Measurements from ENCODE around the gene EEA1.
"Not testable (repeated sequence)": the region's sequence is repeated elsewhere in the genome, so short reads cannot be mapped to it uniquely, and the experiment has no call there.

Gene EEA1

GRCh38 chr12:92794356-92794755 is 134.7 kb downstream of the EEA1 start:
- DNase-seq = not testable (repeated sequence)

DNA sequence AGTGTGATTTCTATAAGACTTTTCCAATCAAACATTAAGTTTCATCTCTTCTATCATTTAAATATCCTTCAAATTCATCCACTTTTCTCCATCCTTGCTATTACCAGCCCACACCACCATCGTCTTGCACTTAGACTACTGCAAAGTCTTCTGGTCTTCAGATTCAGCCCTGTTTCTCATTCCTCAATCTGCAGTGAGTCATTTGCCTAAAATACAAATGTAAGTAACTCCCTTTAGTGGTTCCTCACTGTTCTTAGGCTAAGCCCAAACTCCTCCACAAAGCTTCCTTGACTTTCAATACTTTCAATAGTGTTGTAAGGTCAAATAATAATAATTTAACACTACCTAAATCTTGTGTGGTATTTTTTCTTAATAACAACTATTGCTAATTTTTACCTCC is 143.1 kb downstream of the EEA1 start:
- DNase-seq = no peak

GRCh38 chr12:92785563-92785950 is 143.5 kb downstream of the EEA1 start:
- no peak for DNase-seq

DNA sequence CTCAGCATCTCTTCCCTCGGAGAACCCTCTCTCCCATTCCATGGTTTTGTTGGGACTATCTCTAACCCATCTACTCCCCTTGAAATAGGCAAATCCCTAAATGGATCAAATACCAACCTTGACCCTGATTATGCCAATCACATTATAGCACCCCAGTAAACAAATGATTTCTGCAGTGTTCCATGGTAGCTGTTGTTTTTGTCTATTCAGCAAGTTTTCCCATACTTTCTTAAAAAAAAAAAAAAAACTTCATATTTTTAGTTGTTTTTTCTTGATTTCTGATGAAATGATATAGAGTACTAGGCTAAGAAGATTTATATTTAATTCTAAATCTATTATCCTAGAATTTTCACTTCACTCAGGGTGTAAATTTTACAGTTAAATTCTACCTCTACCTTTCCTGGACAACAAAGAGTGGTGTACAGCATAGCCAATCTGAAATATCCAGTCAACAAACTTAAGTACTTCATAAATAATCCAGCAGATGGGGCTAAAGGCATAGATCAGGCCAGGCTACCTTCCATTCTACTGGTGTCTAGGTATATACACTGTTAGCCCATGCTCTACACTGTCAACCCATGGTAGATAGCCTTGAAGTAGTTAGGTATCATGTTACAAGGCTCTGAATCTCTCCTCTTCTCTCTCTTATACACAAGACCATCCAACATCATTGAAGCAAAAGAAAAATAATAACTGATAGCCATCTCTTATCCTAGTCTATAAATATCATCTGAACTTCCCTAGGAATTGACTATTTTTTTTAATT is 144.1 kb downstream of the EEA1 start:
- peak; percentile 16 to 74 for DNase-seq

DNA sequence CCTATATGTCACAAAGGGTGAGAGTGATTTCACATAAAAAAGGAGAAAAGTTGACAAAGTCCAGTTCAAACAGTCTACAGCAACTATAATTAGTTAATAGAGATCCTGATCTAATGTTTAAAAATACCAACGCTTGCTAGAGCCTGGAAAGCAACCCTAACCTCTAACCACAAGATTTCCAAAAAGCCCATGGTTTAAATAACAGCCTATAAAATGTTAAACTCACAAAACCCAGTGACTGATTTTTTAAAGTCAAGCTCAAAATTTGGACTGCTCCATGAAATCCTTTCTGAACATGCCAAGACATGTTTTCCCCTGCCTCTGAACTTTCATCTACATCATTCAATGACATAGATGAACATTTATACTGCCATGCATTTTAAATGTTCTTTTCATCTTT is 144.7 kb downstream of the EEA1 start:
- DNase-seq = no peak

- DNase-seq = no peak
These were observed 149.2 kb downstream of the EEA1 start for GRCh38 chr12:92779902-92780301.

DNA sequence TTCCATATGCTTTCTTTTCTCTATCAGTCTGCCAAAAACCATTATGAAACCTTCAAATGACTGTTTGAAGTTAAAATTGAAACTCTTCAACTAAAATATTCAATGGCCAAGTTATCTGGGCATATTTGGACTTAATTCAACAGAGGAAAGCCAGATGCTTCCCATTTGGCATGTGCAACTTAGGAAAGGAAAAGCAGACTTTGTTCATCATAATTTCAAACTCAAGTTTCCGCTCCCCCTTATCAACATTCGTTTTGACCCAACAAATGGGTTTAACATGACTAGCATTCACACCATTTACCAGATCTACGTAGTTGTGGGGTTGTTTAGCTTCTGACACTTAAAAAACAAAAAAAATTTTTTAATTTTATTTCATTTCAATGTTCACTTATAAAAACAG is 150.6 kb downstream of the EEA1 start:
- DNase-seq = no peak

GRCh38 chr12:92775416-92775815 is 153.7 kb downstream of the EEA1 start:
- DNase-seq = no peak

DNA sequence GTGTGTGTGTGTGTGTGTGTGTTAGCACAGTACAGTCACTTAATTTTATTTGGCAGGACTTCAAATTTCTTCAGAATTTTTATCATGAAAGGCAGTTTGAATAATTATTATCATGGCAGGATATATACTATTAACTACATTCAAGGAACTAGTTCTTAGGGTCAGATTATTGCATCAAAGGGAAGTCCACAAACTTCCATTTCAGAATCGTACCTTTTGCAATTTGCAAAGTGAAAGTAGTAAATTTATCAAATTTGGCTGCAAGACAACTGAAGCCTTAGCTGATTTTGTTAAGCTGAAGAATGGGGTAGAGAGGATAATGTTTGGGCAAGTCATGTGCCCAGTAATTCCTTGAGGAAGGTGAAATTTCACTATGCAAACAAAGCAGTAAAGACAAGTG is 158.1 kb downstream of the EEA1 start:
- DNase-seq = no peak

DNA sequence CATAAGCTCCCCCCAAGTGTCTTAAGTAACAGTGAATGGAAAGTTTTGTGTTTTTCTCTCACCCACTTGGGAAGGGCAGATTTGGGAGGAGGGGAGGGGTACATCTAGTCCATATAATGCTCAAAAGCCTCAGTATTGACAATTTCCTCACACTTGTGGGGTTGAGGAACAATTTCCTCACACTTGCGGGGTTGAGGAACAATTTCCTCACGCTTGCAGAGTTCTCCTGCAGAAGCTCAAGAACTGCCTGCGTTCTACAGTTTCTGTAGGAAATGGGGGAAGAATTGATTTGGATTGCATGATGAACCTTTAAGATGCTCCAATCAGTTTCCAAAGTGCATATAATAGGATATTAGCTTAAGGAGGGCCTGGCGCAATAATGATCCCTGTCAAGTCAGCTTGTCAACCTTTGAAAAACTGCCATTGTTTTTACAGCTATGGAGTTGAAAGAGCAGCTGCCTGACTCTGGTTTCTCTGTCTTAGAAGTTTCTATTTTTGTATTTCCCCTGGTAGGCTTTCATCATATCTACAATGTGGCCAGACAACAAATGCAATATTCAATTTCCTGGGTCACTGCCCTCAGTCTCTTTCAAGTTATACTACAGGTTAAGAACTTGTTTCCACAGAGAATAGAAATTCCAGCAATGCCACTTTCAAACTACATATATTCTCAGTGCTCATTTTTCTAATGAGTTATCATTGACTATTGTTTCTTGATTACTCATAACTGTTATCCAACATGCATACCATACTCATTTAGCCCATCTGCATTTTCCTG is 159.8 kb downstream of the EEA1 start:
- DNase-seq = no peak

DNA sequence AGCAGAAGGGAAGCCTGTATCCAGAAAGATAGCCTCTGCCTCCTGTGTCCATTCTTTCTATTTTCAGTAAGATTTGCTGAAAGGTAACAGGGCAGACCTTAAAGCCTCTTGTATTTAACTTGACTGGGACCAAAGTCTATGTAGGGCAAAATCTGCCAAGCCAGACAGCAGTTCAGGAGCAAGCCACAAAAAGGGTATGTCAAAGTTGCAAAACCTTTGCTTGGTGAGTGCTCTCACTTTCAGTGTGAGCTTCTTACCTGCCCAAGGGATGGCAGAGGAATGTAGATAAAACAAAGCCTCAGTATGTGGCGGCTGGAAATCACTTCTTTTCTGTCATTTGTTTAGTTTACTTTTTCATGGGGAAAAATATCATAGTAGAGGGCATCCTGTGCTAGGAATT is 163.2 kb downstream of the EEA1 start:
- no peak for DNase-seq

- no peak for DNase-seq
These were observed 164.3 kb downstream of the EEA1 start for GRCh38 chr12:92764831-92765230.

- DNase-seq = no peak
These were observed 166.3 kb downstream of the EEA1 start for GRCh38 chr12:92762773-92763172.

DNA sequence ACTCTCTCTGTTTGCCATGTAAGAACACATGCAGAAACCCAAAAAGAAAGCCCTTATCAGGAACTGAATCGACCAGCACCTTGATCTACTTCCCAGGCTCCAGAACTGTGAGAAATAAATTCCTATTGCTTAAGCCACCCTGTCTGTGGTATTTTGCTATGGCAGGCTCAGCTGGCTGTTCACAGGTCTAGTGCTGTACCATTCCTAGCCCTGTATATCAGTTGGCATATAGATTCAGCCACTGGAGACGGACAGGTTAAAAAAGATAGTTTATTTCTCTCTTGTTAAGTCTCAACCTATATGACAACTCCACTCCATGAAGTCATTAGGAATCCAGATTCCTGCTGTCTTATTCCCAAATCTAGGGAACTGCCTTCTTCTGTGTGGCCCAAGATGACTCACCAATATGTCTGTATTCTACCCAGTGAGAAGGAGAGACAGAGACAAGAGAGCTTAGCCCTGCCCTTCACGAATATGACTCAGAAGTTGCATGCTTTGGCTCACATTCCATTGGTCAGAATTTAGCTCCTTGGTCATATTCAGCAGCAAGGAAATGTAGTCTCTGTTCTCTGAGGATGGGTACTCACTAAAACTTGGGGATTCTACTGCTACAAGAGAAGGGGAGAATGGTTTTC is 169.3 kb downstream of the EEA1 start:
- no peak for DNase-seq

DNA sequence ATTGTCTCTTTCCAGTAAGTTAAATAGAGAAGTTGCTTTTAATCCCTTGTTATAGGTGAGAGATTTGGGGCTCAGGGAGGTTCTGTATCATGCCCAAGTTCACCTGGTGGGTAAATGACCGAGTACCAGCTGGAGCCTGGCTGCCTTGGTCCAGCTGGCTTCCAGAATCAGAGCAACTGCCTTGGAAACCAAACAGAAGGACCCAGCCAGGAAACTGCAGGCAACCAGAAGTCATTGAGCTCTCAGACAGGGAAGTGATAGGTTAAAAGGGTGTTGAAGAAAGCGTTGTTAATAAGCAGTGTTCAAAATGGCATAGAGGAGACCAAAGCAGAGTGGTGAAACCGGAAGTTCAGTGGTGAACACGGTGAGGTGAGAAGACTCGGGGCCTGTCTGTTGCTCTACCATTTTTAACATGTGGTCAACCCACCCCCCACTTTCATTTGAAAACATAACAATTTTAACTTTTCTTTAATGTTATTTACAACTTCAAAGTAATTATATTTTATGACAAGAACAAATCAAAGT is 171.4 kb downstream of the EEA1 start:
- DNase-seq = peak in 1 of 2 donors; percentile 3

GRCh38 chr12:92756898-92757596 is 172.0 kb downstream of the EEA1 start:
- no peak for DNase-seq

GRCh38 chr12:92753976-92754885 is 174.9 kb downstream of the EEA1 start:
- DNase-seq = no peak

DNA sequence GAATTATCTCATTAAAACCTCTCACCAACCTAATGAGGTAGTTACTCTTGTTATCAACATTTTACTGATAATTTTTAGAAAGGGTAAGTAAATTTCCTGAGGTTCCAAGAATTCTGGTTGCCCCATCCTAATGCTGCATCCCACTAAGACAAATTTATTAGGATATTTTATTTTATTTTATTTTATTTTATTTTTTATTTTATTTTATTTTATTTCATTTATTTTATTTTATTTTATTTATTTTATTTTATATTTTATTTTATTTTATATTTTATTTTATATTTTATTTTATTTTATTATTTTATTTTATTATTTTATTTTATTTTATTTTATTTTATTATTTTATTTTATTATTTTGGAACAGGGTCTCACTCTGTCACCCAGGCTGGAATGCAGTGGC is 179.4 kb downstream of the EEA1 start:
- DNase-seq = not testable (repeated sequence)

DNA sequence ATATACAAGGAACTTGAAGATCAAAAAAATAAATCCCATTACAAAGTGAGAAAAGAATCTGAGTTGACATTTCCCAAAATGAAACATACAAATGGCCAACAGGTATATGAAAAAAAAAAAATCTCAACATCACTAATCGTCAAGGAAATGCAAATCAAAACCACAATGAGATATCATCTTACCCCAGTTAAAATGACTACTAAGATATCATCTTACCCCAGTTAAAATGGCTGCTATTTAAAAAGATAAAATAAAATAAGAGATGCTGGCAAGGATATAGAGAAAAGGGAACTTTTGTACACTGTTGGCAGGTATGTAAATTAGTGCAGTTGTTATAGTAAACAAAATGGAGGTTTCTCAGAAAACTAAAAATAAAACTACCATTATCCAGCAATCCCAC is 181.9 kb downstream of the EEA1 start:
- no peak for DNase-seq

GRCh38 chr12:92745856-92746550 is 183.1 kb downstream of the EEA1 start:
- DNase-seq = no peak

DNA sequence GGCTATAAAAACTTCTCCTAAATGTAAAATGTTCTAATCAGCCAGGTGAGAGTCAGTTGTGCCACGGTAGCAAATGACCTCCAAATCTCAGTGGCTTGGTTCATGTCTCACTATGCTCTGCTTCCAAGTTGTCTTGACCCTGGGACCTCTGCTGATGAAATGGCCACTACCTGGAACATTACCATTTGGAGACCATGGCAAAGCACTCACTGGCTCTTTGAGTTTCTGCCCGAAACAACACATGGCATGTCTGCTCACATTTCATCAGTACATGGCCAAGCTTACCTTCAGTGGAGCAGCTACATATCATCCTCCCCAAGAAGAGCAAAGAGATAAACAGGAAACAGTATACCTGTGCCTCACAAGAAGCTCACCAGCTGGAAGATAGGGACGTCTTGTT is 186.1 kb downstream of the EEA1 start:
- DNase-seq = no peak

Data from CD4-positive, alpha-beta T cell treated with Interleukin-1 beta for 1 hour (primary cell).